Natural killer cell treated with Interleukin-12 subunit alpha and Interleukin-12 subunit beta and Interleukin-15 and Interleukin-18, amount 100 ng/mL, for 72 hours (primary cell): ENCODE results near the gene SUSD6. TPM values are rescaled to one million over a fixed set of nuclear protein-coding genes. Genes with fewer than 3 reads are reported as not detected.

ENCODE experiments used
- ATAC-seq, 2 donors: fragments of 150-1000 bp; cut with Tn5 transposase in 1 of 2; sonication (Bioruptor Pico), chemical (Tn5 transposase) in 1 of 2; 2 replicates each; pipeline ENCODE4 v1.10.0; 2021
- DNase-seq: peaks from one replicate; pipeline ENCODE4 v3.0.0; 2022; ENCODE audit warnings: low spot score
- H3K27ac Mint-ChIP-seq, 2 donors: 1 replicate in 1 of 2; 2 replicates in 1 of 2; pipeline ENCODE4 v1.8.0; 2022; ENCODE audit warnings: mixed read lengths in 2 of 2, mild to moderate bottlenecking in 1 of 2, moderate library complexity in 1 of 2
- H3K27me3 Mint-ChIP-seq, 2 donors: 1 replicate in 1 of 2; 2 replicates in 1 of 2; pipeline ENCODE4 v1.8.0; 2022; ENCODE audit warnings: mixed read lengths in 2 of 2
- H3K36me3 Mint-ChIP-seq: one replicate; pipeline ENCODE4 v1.8.0; 2022; ENCODE audit warnings: mixed read lengths
- H3K4me1 Mint-ChIP-seq, 2 donors: 1 replicate in 1 of 2; 2 replicates in 1 of 2; pipeline ENCODE4 v1.8.0; 2022; ENCODE audit warnings: low read depth in 2 of 2, mixed read lengths in 2 of 2, mild to moderate bottlenecking in 1 of 2
- H3K4me3 Mint-ChIP-seq: one replicate; pipeline ENCODE4 v1.8.0; 2022; ENCODE audit warnings: mixed read lengths
- H3K9me3 Mint-ChIP-seq: 2 replicates; pipeline ENCODE4 v1.8.0; 2022; ENCODE audit warnings: mixed read lengths
- total RNA-seq, 2 donors: library from RNA; stranded (reverse); gene quantifications; one replicate each; pipeline ENCODE4 v1.2.3, GENCODE V29; 2022

SUSD6 gene
- total RNA-seq, 2 donors from 2014 or later: 111 to 139 TPM

- Mint-ChIP-seq H3K4me1 (peaks cover 32 to 33% of the 10 kb centered on the region in 2 donors), H3K9me3 (peaks cover 2% of the 10 kb centered on the region), H3K36me3 (peaks cover 23% of the 10 kb centered on the region), H3K4me3 (peak overlapping the region; percentile 38), H3K27ac (peak overlapping the region; percentile 58 to 79), H3K27me3 (no peaks in the 10 kb centered on the region)
- no peak for ATAC-seq
- no peak for DNase-seq
These were observed 152.5 kb downstream of the SUSD6 start for GRCh38 chr14:69763761-69764510.

Other genes starting within 250 kb of the SUSD6 start
- 100 to 1,000 TPM; 227 to 233 TPM for gene ERH, start 213.3 kb upstream of the SUSD6 start, total RNA-seq
- 10 to 100 TPM; 59.5 to 62.2 TPM for gene SLC39A9, start 212.9 kb upstream of the SUSD6 start, total RNA-seq
- gene PLEKHD1, start 126.9 kb upstream of the SUSD6 start, total RNA-seq: under 1 TPM; 0.14 to 0.21 TPM
- gene CCDC177, start 36.7 kb upstream of the SUSD6 start, total RNA-seq: not detected
- 100 to 1,000 TPM; 317 to 354 TPM for gene SRSF5, start 155.5 kb downstream of the SUSD6 start, total RNA-seq
- not detected for gene SLC10A1, start 185.6 kb downstream of the SUSD6 start, total RNA-seq